ENCODE measurements around the gene HPN.
A peak's percentile ranks its signal among the peaks of the same experiment; 100 is the strongest.

Gene HPN

GRCh38 chr19:35066121-35066520, 24.6 kb downstream of the HPN start:
- Histone ChIP-seq H3K36me3 (no peaks in the 10 kb centered on the region), H3K9me3 (no peaks in the 10 kb centered on the region; the same call in none of the 2 replicates), H3K4me1 (no peaks in the 10 kb centered on the region), H3K27me3 (no peaks in the 10 kb centered on the region), H3K4me3 (ENCODE audit: low read depth, low read length) (no peak overlapping the region)
- TF ChIP-seq CTCF (IDR thresholded peaks at IDR 0.05; ENCODE audit: low read depth, low read length): no peak
- DNase-seq: no peak

- Histone ChIP-seq H3K27me3 (no peaks in the 10 kb centered on the region), H3K4me3 (ENCODE audit: low read depth, low read length) (no peak overlapping the region), H3K4me1 (no peaks in the 10 kb centered on the region), H3K9me3 (no peaks in the 10 kb centered on the region; the same call in none of the 2 replicates), H3K36me3 (no peaks in the 10 kb centered on the region)
- DNase-seq: peak; percentile 90
- TF ChIP-seq CTCF (IDR thresholded peaks at IDR 0.05; ENCODE audit: low read depth, low read length): peak; percentile 89
These were observed 25.4 kb downstream of the HPN start for GRCh38 chr19:35066691-35067563.

GRCh38 chr19:35068941-35069634, 27.6 kb downstream of the HPN start:
- Histone ChIP-seq H3K4me1 (no peaks in the 10 kb centered on the region), H3K36me3 (no peaks in the 10 kb centered on the region), H3K27me3 (no peaks in the 10 kb centered on the region), H3K9me3 (no peaks in the 10 kb centered on the region; the same call in none of the 2 replicates), H3K4me3 (ENCODE audit: low read depth, low read length) (no peak overlapping the region)
- DNase-seq: no peak
- TF ChIP-seq CTCF (IDR thresholded peaks at IDR 0.05; ENCODE audit: low read depth, low read length): no peak

DNA sequence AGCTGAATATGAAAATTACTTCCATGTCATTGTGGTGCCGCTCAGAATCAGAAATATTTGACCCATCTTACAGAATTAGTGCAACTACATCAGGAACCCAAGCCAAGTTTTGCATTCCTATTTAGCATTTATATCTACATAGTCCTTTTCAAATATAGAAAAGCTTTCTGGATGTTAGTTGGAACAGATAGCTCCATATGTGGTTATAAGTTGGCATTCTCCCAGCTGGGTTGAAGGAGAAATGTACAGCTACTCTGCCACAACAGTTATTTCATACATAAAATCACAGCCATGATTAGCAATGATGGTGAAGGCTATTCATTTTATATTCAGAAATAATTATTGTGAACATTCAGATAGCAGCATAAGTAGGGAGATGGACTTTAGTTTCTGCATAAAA, 28.2 kb downstream of the HPN start:
- Histone ChIP-seq H3K36me3 (no peaks in the 10 kb centered on the region), H3K4me1 (no peaks in the 10 kb centered on the region), H3K4me3 (ENCODE audit: low read depth, low read length) (no peak overlapping the region), H3K27me3 (no peaks in the 10 kb centered on the region), H3K9me3 (no peaks in the 10 kb centered on the region; the same call in none of the 2 replicates)
- TF ChIP-seq CTCF (IDR thresholded peaks at IDR 0.05; ENCODE audit: low read depth, low read length): no peak
- no peak for DNase-seq

- H3K4me1 ChIP-seq: no peaks in the 10 kb centered on the region
- H3K4me3 ChIP-seq (ENCODE audit: low read depth, low read length): no peak overlapping the region
- no peaks in the 10 kb centered on the region for H3K36me3 ChIP-seq
- DNase-seq: no peak
- TF ChIP-seq CTCF (IDR thresholded peaks at IDR 0.05; ENCODE audit: low read depth, low read length): no peak
- H3K27me3 ChIP-seq: no peaks in the 10 kb centered on the region
- no peaks in the 10 kb centered on the region; the same call in none of the 2 replicates for H3K9me3 ChIP-seq
These were observed 28.9 kb downstream of the HPN start for GRCh38 chr19:35070471-35070870.

DNA sequence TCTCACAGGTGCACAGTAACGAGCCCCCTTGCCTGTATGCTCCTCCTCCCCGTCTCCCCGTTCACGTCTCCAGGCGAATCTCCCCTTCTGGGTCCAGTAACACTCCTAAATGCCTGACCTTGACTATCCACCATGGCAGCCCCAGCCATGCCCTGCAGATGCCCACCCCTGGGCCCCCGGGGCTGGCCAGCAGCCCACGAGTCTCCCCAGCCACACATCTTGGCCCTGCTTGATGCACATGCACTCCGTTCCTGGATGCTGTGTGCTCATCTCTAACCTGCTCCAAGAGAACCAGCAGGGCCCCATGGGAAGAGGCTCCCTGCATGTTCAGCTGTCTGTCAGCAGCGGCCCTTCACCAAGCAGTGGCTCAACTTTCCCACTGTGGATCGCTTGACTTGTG, 32.0 kb downstream of the HPN start:
- Histone ChIP-seq H3K4me3 (ENCODE audit: low read depth, low read length) (no peak overlapping the region), H3K36me3 (no peaks in the 10 kb centered on the region)

More for the DNA sequence above, 32.0 kb downstream of the HPN start:
- Histone ChIP-seq H3K9me3 (no peaks in the 10 kb centered on the region; the same call in none of the 2 replicates), H3K27me3 (no peaks in the 10 kb centered on the region), H3K4me1 (no peaks in the 10 kb centered on the region)
- no peak for TF ChIP-seq CTCF (IDR thresholded peaks at IDR 0.05; ENCODE audit: low read depth, low read length)
- no peak for DNase-seq

Measured in BE2C (cell line).